ENCODE measurements around the gene NGLY1. TPM values are rescaled to one million over a fixed set of nuclear protein-coding genes. Genes with fewer than 3 reads are reported as not detected.

Gene NGLY1
- total RNA-seq, 1 experiment from 2014 or later, result 27.0 TPM

DNA sequence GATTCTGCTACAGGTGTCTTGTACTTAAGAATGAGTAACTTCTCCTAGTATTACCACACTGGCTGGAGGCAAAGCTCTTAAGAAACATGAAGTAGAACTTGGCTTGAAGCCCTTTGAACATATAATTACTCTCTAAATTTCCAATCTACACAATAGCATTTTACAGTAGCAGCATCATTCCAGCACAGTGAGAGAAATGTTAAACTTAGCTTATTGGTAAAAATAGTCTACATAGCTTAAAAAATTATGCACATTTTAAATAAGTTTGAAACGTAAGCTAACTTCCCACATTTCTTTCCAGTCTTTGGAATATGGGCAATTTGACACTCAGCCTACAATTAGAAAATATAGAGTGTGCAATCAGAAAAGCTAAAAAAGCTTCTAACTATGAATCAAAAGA, 85.7 kb downstream of the NGLY1 start:
- Histone ChIP-seq H2AK5ac (ENCODE audit: insufficient read length, low read length) (no peak overlapping the region), H3K79me2 (ENCODE audit: insufficient read depth, low read length) (no peaks in the 10 kb centered on the region), H2BK120ac (ENCODE audit: low read depth, low read length, poor library complexity, severe bottlenecking) (no peak overlapping the region), H3K79me1 (ENCODE audit: insufficient read depth, low read depth, low read length, poor library complexity, severe bottlenecking) (no peaks in the 10 kb centered on the region), H3T11ph (ENCODE audit: low read length) (no peak overlapping the region), H2BK12ac (ENCODE audit: insufficient read length, low read depth, low read length) (no peak overlapping the region), H4K5ac (ENCODE audit: insufficient read length, low read depth, low read length) (no peak overlapping the region), H3K4me2 (ENCODE audit: insufficient read depth, insufficient read length, low read length) (no peak overlapping the region), H3K27ac (ENCODE audit: insufficient read length, low read depth, low read length) (no peak overlapping the region), H3K18ac (ENCODE audit: insufficient read length, low read depth, low read length) (no peak overlapping the region), H3K4ac (ENCODE audit: low read depth, low read length) (no peak overlapping the region), H4K91ac (ENCODE audit: insufficient read length, low read depth, low read length) (no peak overlapping the region), H3K9me3 (ENCODE audit: control insufficient read depth, low read depth, low read length) (no peaks in the 10 kb centered on the region), H3K23ac (ENCODE audit: insufficient read length, low read depth, low read length) (no peak overlapping the region), H3K23me2 (ENCODE audit: insufficient read length, low read depth, low read length, poor library complexity, severe bottlenecking) (no peaks in the 10 kb centered on the region), H3K4me1 (ENCODE audit: insufficient read depth, low read length) (no peaks in the 10 kb centered on the region), H3K27me3 (ENCODE audit: insufficient read depth, low read length) (no peaks in the 10 kb centered on the region), H2BK15ac (ENCODE audit: low read depth, low read length) (no peak overlapping the region), H2BK20ac (ENCODE audit: low read depth, low read length, poor library complexity, severe bottlenecking) (no peak overlapping the region), H3K9ac (ENCODE audit: extremely low read depth, insufficient read length, low read length) (no peak overlapping the region), H4K8ac (replicated peaks; ENCODE audit: insufficient read length, low read depth, low read length) (no peak overlapping the region), H3K14ac (ENCODE audit: insufficient read depth, low read length) (no peak overlapping the region), H2AFZ (ENCODE audit: low read length) (no peak overlapping the region), H4K20me1 (ENCODE audit: control insufficient read depth, insufficient read depth, insufficient read length) (no peaks in the 10 kb centered on the region), H2BK5ac (ENCODE audit: insufficient read length, low read length) (no peak overlapping the region), H3K56ac (ENCODE audit: insufficient read length, low read depth, low read length) (no peak overlapping the region)
- Mint-ChIP-seq H3K4me1 (no peaks in the 10 kb centered on the region), H3K36me3 (ENCODE audit: insufficient read depth in 1 of 3, low read depth in 3 of 3) (no peaks in the 10 kb centered on the region), H3K27me3 (ENCODE audit: low read depth) (no peaks in the 10 kb centered on the region), H3K4me3 (no peak overlapping the region), H3K9me3 (no peaks in the 10 kb centered on the region), H3K27ac (no peak overlapping the region)
- DNase-seq, result no peak
- TF ChIP-seq, protein P1, sequence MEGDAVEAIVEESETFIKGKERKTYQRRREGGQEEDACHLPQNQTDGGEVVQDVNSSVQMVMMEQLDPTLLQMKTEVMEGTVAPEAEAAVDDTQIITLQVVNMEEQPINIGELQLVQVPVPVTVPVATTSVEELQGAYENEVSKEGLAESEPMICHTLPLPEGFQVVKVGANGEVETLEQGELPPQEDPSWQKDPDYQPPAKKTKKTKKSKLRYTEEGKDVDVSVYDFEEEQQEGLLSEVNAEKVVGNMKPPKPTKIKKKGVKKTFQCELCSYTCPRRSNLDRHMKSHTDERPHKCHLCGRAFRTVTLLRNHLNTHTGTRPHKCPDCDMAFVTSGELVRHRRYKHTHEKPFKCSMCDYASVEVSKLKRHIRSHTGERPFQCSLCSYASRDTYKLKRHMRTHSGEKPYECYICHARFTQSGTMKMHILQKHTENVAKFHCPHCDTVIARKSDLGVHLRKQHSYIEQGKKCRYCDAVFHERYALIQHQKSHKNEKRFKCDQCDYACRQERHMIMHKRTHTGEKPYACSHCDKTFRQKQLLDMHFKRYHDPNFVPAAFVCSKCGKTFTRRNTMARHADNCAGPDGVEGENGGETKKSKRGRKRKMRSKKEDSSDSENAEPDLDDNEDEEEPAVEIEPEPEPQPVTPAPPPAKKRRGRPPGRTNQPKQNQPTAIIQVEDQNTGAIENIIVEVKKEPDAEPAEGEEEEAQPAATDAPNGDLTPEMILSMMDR (conservative IDR thresholded peaks at IDR 0.05), result no peak
- no CpG with 5 or more reads among the region's 1 CpG for WGBS (ENCODE audit: extremely low coverage, insufficient read length, low lambda C conversion rate)
